HEK293T (cell line): ENCODE results near the gene MUC16.
A peak's percentile ranks its signal among the peaks of the same experiment; 100 is the strongest.

Experiments
- CTCF ChIA-PET: fragments of 350-600 bp; formaldehyde crosslinking; extraction: SDS; loops from one replicate; lab custom pipeline; 2021; ENCODE audit warnings: antibody characterized with exemption, inconsistent platforms; lab: Yijun Ruan, JAX
- POLR2A ChIA-PET: fragments of 350-600 bp; formaldehyde crosslinking; extraction: SDS; loops from one replicate; lab custom pipeline; 2020; ENCODE audit warnings: antibody characterized with exemption, inconsistent platforms; lab: Yijun Ruan, JAX
- DNase-seq: peaks from one replicate; pipeline ENCODE4 v3.0.0; 2012; ENCODE audit warnings: mixed read lengths; ENCODE audit errors: extremely low spot score
- ARNT ChIP-seq: fragments of 450-650 bp; IDR thresholded peaks from 2 replicates; pipeline ENCODE4 v1.6.1; 2017; ENCODE audit warnings: mild to moderate bottlenecking
- BHLHE40 ChIP-seq: fragments of 450-650 bp; IDR thresholded peaks from 2 replicates; pipeline ENCODE4 v1.6.1; 2016; ENCODE audit warnings: mild to moderate bottlenecking, moderate library complexity, borderline replicate concordance
- CTBP1 ChIP-seq: fragments of 450-650 bp; IDR thresholded peaks from 2 replicates; pipeline ENCODE4 v1.6.1; 2016; ENCODE audit warnings: borderline replicate concordance
- ELF4 ChIP-seq: fragments of 450-650 bp; IDR thresholded peaks from 2 replicates; pipeline ENCODE4 v1.6.1; 2017; ENCODE audit warnings: antibody characterized with exemption
- FOXA1 ChIP-seq: fragments of 450-650 bp; IDR thresholded peaks from 2 replicates; pipeline ENCODE4 v1.6.1; 2016; ENCODE audit warnings: mild to moderate bottlenecking
- FOXK2 ChIP-seq: fragments of 450-650 bp; IDR thresholded peaks from 2 replicates; pipeline ENCODE4 v1.6.1; 2016; ENCODE audit warnings: mild to moderate bottlenecking
- FOXM1 ChIP-seq: fragments of 450-650 bp; IDR thresholded peaks from 2 replicates; pipeline ENCODE4 v1.6.1; 2017; ENCODE audit warnings: mild to moderate bottlenecking, borderline replicate concordance
- HDGF ChIP-seq: fragments of 450-650 bp; IDR thresholded peaks from 2 replicates; pipeline ENCODE4 v1.6.1; 2017; ENCODE audit warnings: antibody characterized with exemption, borderline replicate concordance
- L3MBTL2 ChIP-seq: fragments of 450-650 bp; conservative IDR thresholded peaks from 2 replicates; pipeline ENCODE4 v1.6.1; 2016; ENCODE audit warnings: mild to moderate bottlenecking
- LEF1 ChIP-seq: fragments of 450-650 bp; IDR thresholded peaks from 2 replicates; pipeline ENCODE4 v1.6.1; 2017; ENCODE audit warnings: mild to moderate bottlenecking, borderline replicate concordance
- NFRKB ChIP-seq: fragments of 450-650 bp; IDR thresholded peaks from 2 replicates; pipeline ENCODE4 v1.6.1; 2016; ENCODE audit warnings: mild to moderate bottlenecking, moderate library complexity
- SP1 ChIP-seq: fragments of 450-650 bp; IDR thresholded peaks from 2 replicates; pipeline ENCODE4 v1.6.1; 2017
- SUZ12 ChIP-seq: fragments of 450-650 bp; IDR thresholded peaks from 2 replicates; pipeline ENCODE4 v1.6.1; 2016; ENCODE audit warnings: mild to moderate bottlenecking
- TARDBP ChIP-seq: fragments of 450-650 bp; IDR thresholded peaks from 2 replicates; pipeline ENCODE4 v1.6.1; 2016
- ZNF384 ChIP-seq: fragments of 450-650 bp; IDR thresholded peaks from 2 replicates; pipeline ENCODE4 v1.6.1; 2016
- TF ChIP-seq, protein P1 (sequence below): fragments of 450-650 bp; IDR thresholded peaks from 2 replicates; pipeline ENCODE4 v1.6.1; 2016

The MUC16 gene

DNA sequence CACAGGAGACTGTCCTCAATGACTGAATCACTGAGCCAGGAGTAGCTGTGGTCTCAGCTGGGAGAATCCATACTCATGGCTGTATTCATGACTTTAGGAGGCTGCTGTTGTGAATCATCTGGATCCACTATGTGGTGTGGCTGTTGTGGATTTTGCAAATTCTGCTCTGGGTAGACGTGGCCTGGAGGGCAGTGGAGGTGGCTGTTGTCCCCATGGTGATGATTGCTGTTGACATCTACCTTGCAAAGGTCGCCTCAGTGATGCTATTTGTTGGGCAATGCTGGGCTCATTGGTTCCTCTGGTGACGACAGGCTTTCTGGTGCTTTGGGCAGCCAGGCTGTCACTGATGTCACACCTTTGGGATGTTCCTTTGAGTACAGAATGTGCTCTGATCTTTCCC is 23.9 kb downstream of the MUC16 start:
- ChIA-PET POLR2A (no interaction called here), CTCF (no interaction called here)
- DNase-seq = no peak
- TF ChIP-seq, protein P1, sequence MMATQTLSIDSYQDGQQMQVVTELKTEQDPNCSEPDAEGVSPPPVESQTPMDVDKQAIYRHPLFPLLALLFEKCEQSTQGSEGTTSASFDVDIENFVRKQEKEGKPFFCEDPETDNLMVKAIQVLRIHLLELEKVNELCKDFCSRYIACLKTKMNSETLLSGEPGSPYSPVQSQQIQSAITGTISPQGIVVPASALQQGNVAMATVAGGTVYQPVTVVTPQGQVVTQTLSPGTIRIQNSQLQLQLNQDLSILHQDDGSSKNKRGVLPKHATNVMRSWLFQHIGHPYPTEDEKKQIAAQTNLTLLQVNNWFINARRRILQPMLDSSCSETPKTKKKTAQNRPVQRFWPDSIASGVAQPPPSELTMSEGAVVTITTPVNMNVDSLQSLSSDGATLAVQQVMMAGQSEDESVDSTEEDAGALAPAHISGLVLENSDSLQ = no peak
- TF ChIP-seq SP1 = no peak
- TF ChIP-seq ELF4 = no peak
- TF ChIP-seq FOXM1 = no peak
- no peak for TF ChIP-seq FOXA1
- TF ChIP-seq NFRKB = no peak
- TF ChIP-seq LEF1 = no peak
- TF ChIP-seq CTBP1 = no peak
- TF ChIP-seq L3MBTL2 = no peak
- no peak for TF ChIP-seq TARDBP
- no peak for TF ChIP-seq SUZ12
- no peak for TF ChIP-seq ARNT
- TF ChIP-seq BHLHE40 = no peak

DNA sequence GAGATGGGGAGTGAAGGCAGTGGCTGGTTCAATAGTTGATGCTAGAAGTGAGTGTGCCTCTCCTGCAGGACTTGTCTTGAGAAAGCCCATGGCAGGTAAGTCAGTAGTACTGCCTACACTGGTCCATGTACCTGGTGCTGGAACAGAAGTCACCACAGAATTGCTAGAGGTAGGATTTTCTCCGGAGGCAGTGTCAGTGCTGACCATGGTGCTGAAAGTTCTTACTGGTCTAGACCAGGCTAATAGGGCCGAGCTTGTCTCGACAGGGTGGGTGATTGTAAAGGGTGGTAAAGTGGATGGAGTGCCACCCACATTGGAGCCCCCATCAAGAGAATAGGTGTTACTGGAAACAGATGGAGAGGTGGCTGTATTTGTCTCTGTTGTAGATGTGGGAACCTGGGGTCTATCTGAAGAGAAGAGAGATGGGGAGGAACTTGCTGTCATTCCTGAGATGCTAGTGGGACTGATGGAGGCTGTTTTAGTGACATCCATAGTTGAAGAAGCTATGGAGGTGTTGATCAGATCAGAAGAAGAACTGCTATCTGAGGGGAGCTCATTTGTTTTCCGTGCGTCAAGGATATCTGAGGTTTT is 36.6 kb downstream of the MUC16 start:
- peak; percentile 7 for DNase-seq
- TF ChIP-seq FOXK2 (no peak), HDGF (no peak), FOXM1 (no peak), FOXA1 (no peak), BHLHE40 (no peak), SUZ12 (no peak), ELF4 (no peak), ZNF384 (no peak), LEF1 (no peak), TARDBP (no peak)
- TF ChIP-seq, protein P1 = no peak
- ChIA-PET CTCF (no interaction called here), POLR2A (no interaction called here)

- POLR2A ChIA-PET = no interaction called here
- CTCF ChIA-PET = no interaction called here
- DNase-seq = no peak
- TF ChIP-seq TARDBP = no peak
- no peak for TF ChIP-seq ELF4
- TF ChIP-seq SUZ12 = no peak
- no peak for TF ChIP-seq LEF1
- TF ChIP-seq ARNT = no peak
- no peak for TF ChIP-seq BHLHE40
- no peak for TF ChIP-seq L3MBTL2
- TF ChIP-seq FOXK2 = no peak
- TF ChIP-seq SP1 = no peak
- no peak for TF ChIP-seq HDGF
- TF ChIP-seq, protein P1 = no peak
- TF ChIP-seq ZNF384 = no peak
- no peak for TF ChIP-seq CTBP1
- TF ChIP-seq FOXA1 = no peak
- no peak for TF ChIP-seq FOXM1
- TF ChIP-seq NFRKB = no peak
Measured at GRCh38 chr19:8965887-8966286, 44.3 kb downstream of the MUC16 start.
